Parathyroid adenoma (tissue), 2 donors: ENCODE data around the gene SGMS1.

Experiments used
- H2AFZ ChIP-seq: fragments of 300-600 bp; sonication (generic); one replicate; pipeline ENCODE4 v1.7.0; 2017; ENCODE audit warnings: antibody characterized with exemption, mild to moderate bottlenecking
- H3K27ac ChIP-seq: fragments of 300-600 bp; sonication (generic); one replicate; pipeline ENCODE4 v1.7.0; 2017
- H3K27me3 ChIP-seq: fragments of 300-600 bp; sonication (generic); one replicate; pipeline ENCODE4 v1.7.0; 2017; ENCODE audit warnings: low read length; ENCODE audit not compliant: control insufficient read depth, insufficient read depth
- H3K36me3 ChIP-seq: fragments of 300-600 bp; sonication (generic); one replicate; pipeline ENCODE4 v1.7.0; 2017; ENCODE audit warnings: low read length; ENCODE audit not compliant: control insufficient read depth, insufficient read depth
- H3K4me1 ChIP-seq: fragments of 300-600 bp; sonication (generic); one replicate; pipeline ENCODE4 v1.7.0; 2017; ENCODE audit warnings: control low read depth
- H3K4me2 ChIP-seq: fragments of 300-600 bp; sonication (generic); one replicate; pipeline ENCODE4 v1.7.0; 2017; ENCODE audit warnings: low read length
- H3K4me3 ChIP-seq: fragments of 300-600 bp; sonication (generic); one replicate; pipeline ENCODE4 v1.7.0; 2017; ENCODE audit warnings: low read depth, low read length
- H3K79me2 ChIP-seq: fragments of 300-600 bp; sonication (generic); one replicate; pipeline ENCODE4 v1.7.0; 2017; ENCODE audit warnings: control low read depth
- H3K9ac ChIP-seq: fragments of 300-600 bp; sonication (generic); one replicate; pipeline ENCODE4 v1.7.0; 2017; ENCODE audit warnings: mild to moderate bottlenecking
- H3K9me3 ChIP-seq: fragments of 300-600 bp; sonication (generic); one replicate; pipeline ENCODE4 v1.7.0; 2017; ENCODE audit warnings: low read length; ENCODE audit not compliant: control insufficient read depth
- CTCF ChIP-seq: fragments of 300-600 bp; sonication (generic); IDR thresholded peaks from one replicate; pipeline ENCODE4 v1.7.0; 2017; ENCODE audit warnings: antibody characterized with exemption, mild to moderate bottlenecking
- donor health status: primary hyperparathyroidism.

SGMS1 gene

GRCh38 chr10:50619166-50619565, 4.6 kb downstream of the SGMS1 start:
- Histone ChIP-seq H3K4me2 (no peak overlapping the region), H3K9ac (no peak overlapping the region), H3K4me3 (no peak overlapping the region), H3K79me2 (peaks cover 50% of the 10 kb centered on the region), H3K27me3 (no peaks in the 10 kb centered on the region), H3K4me1 (peaks cover 28% of the 10 kb centered on the region), H3K27ac (no peak overlapping the region), H3K9me3 (no peaks in the 10 kb centered on the region), H3K36me3 (no peaks in the 10 kb centered on the region), H2AFZ (no peak overlapping the region)
- no peak for TF ChIP-seq CTCF

- Histone ChIP-seq H3K9ac (no peak overlapping the region), H3K4me2 (peak overlapping the region; percentile 40), H3K36me3 (no peaks in the 10 kb centered on the region), H2AFZ (no peak overlapping the region), H3K79me2 (peaks cover 54% of the 10 kb centered on the region), H3K4me1 (peaks cover 30% of the 10 kb centered on the region), H3K9me3 (no peaks in the 10 kb centered on the region), H3K27ac (no peak overlapping the region), H3K4me3 (no peak overlapping the region), H3K27me3 (no peaks in the 10 kb centered on the region)
- no peak for TF ChIP-seq CTCF
Measured at GRCh38 chr10:50618624-50619023, 5.1 kb downstream of the SGMS1 start.

- Histone ChIP-seq H3K9ac (no peak overlapping the region), H3K9me3 (no peaks in the 10 kb centered on the region), H3K4me3 (no peak overlapping the region), H3K4me1 (peaks cover 41% of the 10 kb centered on the region), H3K27ac (no peak overlapping the region), H3K4me2 (no peak overlapping the region), H3K36me3 (no peaks in the 10 kb centered on the region), H3K27me3 (no peaks in the 10 kb centered on the region), H2AFZ (no peak overlapping the region), H3K79me2 (peaks cover 73% of the 10 kb centered on the region)
- no peak for TF ChIP-seq CTCF
Measured at GRCh38 chr10:50615658-50616057, 8.1 kb downstream of the SGMS1 start.

GRCh38 chr10:50614444-50615137, 9.2 kb downstream of the SGMS1 start:
- Histone ChIP-seq H3K79me2 (peaks cover 64% of the 10 kb centered on the region), H3K27me3 (no peaks in the 10 kb centered on the region), H3K9me3 (no peaks in the 10 kb centered on the region), H3K4me1 (peaks cover 45% of the 10 kb centered on the region), H2AFZ (no peak overlapping the region), H3K36me3 (no peaks in the 10 kb centered on the region), H3K27ac (no peak overlapping the region), H3K9ac (no peak overlapping the region), H3K4me3 (no peak overlapping the region), H3K4me2 (peak overlapping the region; percentile 16)
- TF ChIP-seq CTCF, result peak; percentile 43
